Activated CD8-positive, alpha-beta T cell treated with anti-CD3 and anti-CD28 coated beads for 36 hours (primary cell): Measurements from ENCODE around the gene GMCL1. TPM values are rescaled to one million over a fixed set of nuclear protein-coding genes. Genes with fewer than 3 reads are reported as not detected.
"Not testable (repeated sequence)": the region's sequence is repeated elsewhere in the genome, so short reads cannot be mapped to it uniquely, and the experiment has no call there.

ENCODE experiments used
- ATAC-seq: fragments of 200-7000 bp; cut with Tn5 transposase; one replicate; pipeline ENCODE4 v1.10.0; 2021; ENCODE audit warnings: mild to moderate bottlenecking, moderate library complexity
- CTCF ChIA-PET: fragments of 350-600 bp; sonication (Branson Sonifier 250); formaldehyde crosslinking; loops from one replicate; lab custom pipeline; 2021; ENCODE audit warnings: antibody characterized with exemption; lab: Charles Lee
- POLR2A ChIA-PET: fragments of 350-600 bp; sonication (Branson Sonifier 250); formaldehyde crosslinking; loops from one replicate; lab custom pipeline; 2021; ENCODE audit warnings: antibody characterized with exemption; lab: Charles Lee
- DNase-seq: peaks from one replicate; pipeline ENCODE4 v3.0.0-alpha.2; 2020
- H3K27ac Mint-ChIP-seq: one replicate; pipeline ENCODE4 v1.8.0; 2021; ENCODE audit warnings: mild to moderate bottlenecking, mixed read lengths
- H3K27me3 Mint-ChIP-seq: one replicate; pipeline ENCODE4 v1.8.0; 2021; ENCODE audit warnings: mixed read lengths
- H3K36me3 Mint-ChIP-seq: one replicate; pipeline ENCODE4 v1.8.0; 2021; ENCODE audit warnings: low read depth, mixed read lengths
- H3K4me1 Mint-ChIP-seq: one replicate; pipeline ENCODE4 v1.8.0; 2021; ENCODE audit warnings: low read depth, mixed read lengths
- H3K4me3 Mint-ChIP-seq: one replicate; pipeline ENCODE4 v1.8.0; 2021; ENCODE audit warnings: mild to moderate bottlenecking, moderate library complexity, mixed read lengths
- H3K9me3 Mint-ChIP-seq: one replicate; pipeline ENCODE4 v1.8.0; 2021; ENCODE audit warnings: mixed read lengths
- CTCF ChIP-seq: fragments of 200-600 bp; IDR thresholded peaks from one replicate; pipeline ENCODE4 v1.8.0; 2022; ENCODE audit warnings: antibody characterized with exemption, mild to moderate bottlenecking
- intact Hi-C: fragments of 100-400 bp; cut with micrococcal nuclease; formaldehyde crosslinking; loops from one replicate; pipeline ENCODE4 v1.10.0; 2022
- total RNA-seq, 2 experiments: library from RNA; stranded (reverse); gene quantifications; one replicate each; pipeline ENCODE4 v1.2.3, GENCODE V29; 2021

Gene GMCL1
- total RNA-seq, 2 experiments from 2014 or later = 18.1 to 20.4 TPM

DNA sequence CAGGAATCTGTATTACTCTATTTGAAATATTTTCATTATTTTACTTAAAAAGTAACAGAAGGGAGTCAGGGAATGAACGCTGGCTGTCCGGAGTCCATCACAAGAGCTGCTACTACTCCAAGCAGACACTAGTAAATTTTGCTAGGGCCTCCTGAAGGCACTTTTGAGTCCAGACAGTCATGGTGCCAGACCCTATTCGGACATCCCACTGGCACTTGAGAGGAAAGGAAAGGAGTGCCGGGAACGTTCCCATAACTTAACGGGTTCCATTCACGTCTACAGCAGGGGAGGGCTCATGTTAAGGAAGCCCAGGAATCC lies 563 bp upstream of the GMCL1 start:
- no peak for DNase-seq
- Mint-ChIP-seq H3K4me3 (peak overlapping the region; percentile 86), H3K9me3 (no peaks in the 10 kb centered on the region), H3K27me3 (no peaks in the 10 kb centered on the region), H3K36me3 (peaks cover 27% of the 10 kb centered on the region), H3K27ac (peak overlapping the region; percentile 95), H3K4me1 (peaks cover 40% of the 10 kb centered on the region)
- CTCF ChIA-PET = interaction anchor here (1.0 to 5.1 kb wide), 5 partner anchors 12 to 104 kb away, joined by 3 to 49 read pairs (median 9); no protein-coding TSS in a partner anchor
- POLR2A ChIA-PET = interaction anchor here (0.6 to 1.3 kb wide), 6 partner anchors 12 to 449 kb away, joined by 3 to 6 read pairs (median 3); partner anchors contain the start of gene ANXA4
- no peak for ATAC-seq
- intact Hi-C loops = no loop called here
- peak; percentile 13 for TF ChIP-seq CTCF

DNA sequence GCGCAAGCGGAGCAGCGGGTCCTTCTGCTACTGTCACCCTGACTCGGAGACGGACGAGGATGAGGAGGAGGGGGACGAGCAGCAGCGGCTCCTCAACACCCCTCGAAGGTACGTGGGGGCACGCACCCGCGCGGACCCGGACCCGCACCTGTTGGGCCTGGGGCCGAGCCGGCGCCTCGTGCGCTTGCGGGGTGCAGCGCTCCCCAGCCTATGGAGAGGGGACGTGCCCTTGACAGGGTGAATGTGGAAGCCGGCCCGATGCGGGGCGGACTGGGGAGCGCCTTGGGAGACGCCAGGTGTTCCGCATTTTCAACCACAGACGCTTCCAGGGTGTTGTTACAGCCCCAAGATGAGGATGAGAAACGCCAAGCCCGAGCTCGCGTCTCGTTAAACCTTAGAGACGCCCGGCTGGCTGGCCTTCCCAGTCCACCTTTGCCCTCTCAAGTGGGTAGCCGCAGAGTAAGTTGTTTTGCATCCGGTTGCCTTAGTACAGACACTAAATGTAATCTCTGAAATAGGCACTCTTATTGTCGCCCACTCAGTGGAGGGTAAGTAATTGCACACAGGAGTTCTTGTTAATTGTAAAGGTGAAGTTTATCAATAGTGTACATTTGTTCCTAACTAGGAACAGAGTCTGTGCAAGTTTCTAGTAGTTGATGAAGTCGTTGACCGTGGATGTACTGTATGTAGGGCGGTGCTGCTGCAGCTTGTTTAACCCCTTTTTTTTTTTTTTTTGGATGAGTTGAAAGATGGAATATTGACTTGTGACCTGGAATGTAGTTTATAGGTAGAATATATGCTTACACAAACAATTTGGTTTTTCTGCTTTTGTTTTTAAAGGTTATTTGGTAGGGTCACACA lies 815 bp downstream of the GMCL1 start:
- intact Hi-C loops = no loop called here
- no peaks in the 10 kb centered on the region for H3K9me3 Mint-ChIP-seq
- H3K27me3 Mint-ChIP-seq = no peaks in the 10 kb centered on the region
- TF ChIP-seq CTCF = no peak
- H3K4me1 Mint-ChIP-seq = peaks cover 52% of the 10 kb centered on the region
- peaks cover 36% of the 10 kb centered on the region for H3K36me3 Mint-ChIP-seq
- CTCF ChIA-PET = interaction anchor here (0.9 to 2.3 kb wide), 2 partner anchors 9 to 106 kb away, joined by 3 to 7 read pairs; no protein-coding TSS in a partner anchor
- peak overlapping the region; percentile 95 for H3K27ac Mint-ChIP-seq
- ATAC-seq (peak; percentile 17), DNase-seq (peak; percentile 73)
- POLR2A ChIA-PET = no interaction called here
- peak overlapping the region; percentile 86 for H3K4me3 Mint-ChIP-seq

DNA sequence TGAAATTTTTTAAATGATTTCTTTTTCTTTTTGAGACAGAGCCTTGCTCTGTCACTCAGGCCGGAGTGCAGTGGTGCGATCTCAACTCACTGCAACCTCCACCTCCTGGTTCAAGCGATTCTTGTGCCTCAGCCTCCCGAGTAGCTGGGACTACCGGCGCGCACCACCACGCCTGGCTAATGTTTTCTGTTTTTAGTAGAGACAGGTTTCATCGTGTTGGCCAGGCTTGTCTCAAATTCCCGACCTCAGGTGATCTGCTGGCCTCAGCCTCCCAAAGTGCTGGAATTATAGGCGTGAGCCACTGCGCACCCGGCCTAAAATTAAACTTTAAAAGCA lies 1.4 kb downstream of the GMCL1 start:
- ATAC-seq, intact Hi-C loops, DNase-seq, H3K27me3 Mint-ChIP-seq, H3K9me3 Mint-ChIP-seq: not testable (repeated sequence)
- Mint-ChIP-seq H3K4me3 (peak overlapping the region; percentile 86), H3K4me1 (peaks cover 58% of the 10 kb centered on the region), H3K36me3 (peaks cover 36% of the 10 kb centered on the region), H3K27ac (peak overlapping the region; percentile 55)
- ChIA-PET CTCF (interaction anchor here (2.3 kb wide), 1 partner anchor 106 kb away, joined by 7 read pairs; no protein-coding TSS in a partner anchor), POLR2A (interaction anchor here (0.7 kb wide), 1 partner anchor 199 kb away, joined by 3 read pairs; no protein-coding TSS in a partner anchor)

DNA sequence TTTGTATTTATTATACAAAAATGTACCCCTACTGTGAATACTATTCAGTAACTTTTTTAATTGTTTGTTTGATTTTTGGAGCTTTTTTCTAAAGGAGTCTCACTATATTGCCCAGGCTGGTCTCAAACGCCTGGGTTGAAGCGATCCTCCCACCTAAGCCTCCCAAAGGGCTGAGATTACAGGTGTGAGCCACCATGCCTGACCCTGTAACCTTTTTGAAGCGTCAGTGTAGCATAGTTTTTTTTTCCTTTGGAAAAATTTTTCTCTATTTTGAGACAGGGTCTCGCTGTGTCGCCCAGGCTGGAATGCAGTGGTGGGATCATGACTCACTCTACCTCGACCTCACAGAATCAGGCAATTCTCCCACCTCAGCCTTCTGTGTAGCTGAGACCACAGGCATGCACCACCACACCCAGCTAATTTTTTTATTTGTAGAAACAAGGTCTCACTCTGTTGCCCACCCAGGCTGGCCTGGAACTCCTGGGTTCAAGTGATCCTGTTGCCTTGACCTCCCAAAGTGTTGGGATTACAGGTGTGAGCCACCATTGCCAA lies 2.0 kb downstream of the GMCL1 start:
- intact Hi-C loops = no loop called here
- POLR2A ChIA-PET = interaction anchor here (0.7 kb wide), 1 partner anchor 198 kb away, joined by 3 read pairs; no protein-coding TSS in a partner anchor
- CTCF ChIA-PET = interaction anchor here (1.1 to 2.3 kb wide), 2 partner anchors 16 to 107 kb away, joined by 4 to 7 read pairs; no protein-coding TSS in a partner anchor
- peaks cover 36% of the 10 kb centered on the region for H3K36me3 Mint-ChIP-seq
- H3K4me3 Mint-ChIP-seq = peak overlapping the region; percentile 86
- no peak for TF ChIP-seq CTCF
- no peaks in the 10 kb centered on the region for H3K27me3 Mint-ChIP-seq
- H3K27ac Mint-ChIP-seq = peak overlapping the region; percentile 37
- DNase-seq (no peak), ATAC-seq (no peak)
- peaks cover 63% of the 10 kb centered on the region for H3K4me1 Mint-ChIP-seq
- H3K9me3 Mint-ChIP-seq = no peaks in the 10 kb centered on the region

DNA sequence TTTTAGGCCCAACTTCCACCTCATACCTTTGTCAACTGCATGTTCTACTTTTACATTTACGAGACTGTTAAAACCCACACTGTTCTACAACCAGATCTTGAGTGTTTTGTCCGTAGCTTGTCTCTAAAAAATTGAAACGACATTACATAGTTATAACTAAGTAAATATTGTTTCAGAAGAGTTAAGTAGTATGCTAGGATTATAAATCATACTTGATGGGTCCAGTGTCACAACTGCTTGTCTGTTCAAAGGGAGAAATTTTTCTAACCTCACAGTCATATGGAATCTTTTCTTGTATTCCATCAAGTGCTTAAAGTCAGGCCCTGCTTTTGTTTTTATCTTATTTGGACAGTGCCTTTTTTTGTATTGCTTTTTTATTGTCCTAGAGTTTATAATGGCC lies 4.3 kb downstream of the GMCL1 start:
- intact Hi-C loops = no loop called here
- no peak overlapping the region for H3K27ac Mint-ChIP-seq
- H3K9me3 Mint-ChIP-seq = no peaks in the 10 kb centered on the region
- DNase-seq (no peak), ATAC-seq (no peak)
- POLR2A ChIA-PET = no interaction called here
- H3K4me3 Mint-ChIP-seq = peak overlapping the region; percentile 43
- H3K36me3 Mint-ChIP-seq = peaks cover 41% of the 10 kb centered on the region
- peaks cover 53% of the 10 kb centered on the region for H3K4me1 Mint-ChIP-seq
- CTCF ChIA-PET = interaction anchor here (1.4 kb wide), 1 partner anchor 109 kb away, joined by 5 read pairs; no protein-coding TSS in a partner anchor
- H3K27me3 Mint-ChIP-seq = no peaks in the 10 kb centered on the region
- no peak for TF ChIP-seq CTCF
